C4-2B (cell line): Measurements from ENCODE around the gene HOXD4.

Source experiments
- ZFX ChIP-seq: fragments of 450-650 bp; IDR thresholded peaks from 2 replicates; pipeline ENCODE4 v1.6.1; 2017
- TF ChIP-seq, protein P1 (sequence below): fragments of 450-650 bp; conservative IDR thresholded peaks from 2 replicates; pipeline ENCODE4 v1.5.1; 2017; ENCODE audit warnings: mild to moderate bottlenecking

- TF ChIP-seq, protein P1, sequence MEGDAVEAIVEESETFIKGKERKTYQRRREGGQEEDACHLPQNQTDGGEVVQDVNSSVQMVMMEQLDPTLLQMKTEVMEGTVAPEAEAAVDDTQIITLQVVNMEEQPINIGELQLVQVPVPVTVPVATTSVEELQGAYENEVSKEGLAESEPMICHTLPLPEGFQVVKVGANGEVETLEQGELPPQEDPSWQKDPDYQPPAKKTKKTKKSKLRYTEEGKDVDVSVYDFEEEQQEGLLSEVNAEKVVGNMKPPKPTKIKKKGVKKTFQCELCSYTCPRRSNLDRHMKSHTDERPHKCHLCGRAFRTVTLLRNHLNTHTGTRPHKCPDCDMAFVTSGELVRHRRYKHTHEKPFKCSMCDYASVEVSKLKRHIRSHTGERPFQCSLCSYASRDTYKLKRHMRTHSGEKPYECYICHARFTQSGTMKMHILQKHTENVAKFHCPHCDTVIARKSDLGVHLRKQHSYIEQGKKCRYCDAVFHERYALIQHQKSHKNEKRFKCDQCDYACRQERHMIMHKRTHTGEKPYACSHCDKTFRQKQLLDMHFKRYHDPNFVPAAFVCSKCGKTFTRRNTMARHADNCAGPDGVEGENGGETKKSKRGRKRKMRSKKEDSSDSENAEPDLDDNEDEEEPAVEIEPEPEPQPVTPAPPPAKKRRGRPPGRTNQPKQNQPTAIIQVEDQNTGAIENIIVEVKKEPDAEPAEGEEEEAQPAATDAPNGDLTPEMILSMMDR, result no peak
- no peak for TF ChIP-seq ZFX
These were observed 7.7 kb downstream of the HOXD4 start for GRCh38 chr2:176158855-176159662.
